ENCODE data around the gene LTO1. TPM values are rescaled to one million over a fixed set of nuclear protein-coding genes. Genes with fewer than 3 reads are reported as not detected.

Gene LTO1
- total and polyA plus RNA-seq, 2 experiments from 2014 or later: 20.1 to 23.3 TPM

DNA sequence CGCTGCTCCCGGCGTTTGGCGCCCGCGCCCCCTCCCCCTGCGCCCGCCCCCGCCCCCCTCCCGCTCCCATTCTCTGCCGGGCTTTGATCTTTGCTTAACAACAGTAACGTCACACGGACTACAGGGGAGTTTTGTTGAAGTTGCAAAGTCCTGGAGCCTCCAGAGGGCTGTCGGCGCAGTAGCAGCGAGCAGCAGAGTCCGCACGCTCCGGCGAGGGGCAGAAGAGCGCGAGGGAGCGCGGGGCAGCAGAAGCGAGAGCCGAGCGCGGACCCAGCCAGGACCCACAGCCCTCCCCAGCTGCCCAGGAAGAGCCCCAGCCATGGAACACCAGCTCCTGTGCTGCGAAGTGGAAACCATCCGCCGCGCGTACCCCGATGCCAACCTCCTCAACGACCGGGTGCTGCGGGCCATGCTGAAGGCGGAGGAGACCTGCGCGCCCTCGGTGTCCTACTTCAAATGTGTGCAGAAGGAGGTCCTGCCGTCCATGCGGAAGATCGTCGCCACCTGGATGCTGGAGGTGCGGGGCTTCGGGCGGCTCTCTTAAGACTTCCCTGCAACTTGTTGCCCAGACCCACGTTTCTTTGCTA, 34.1 kb downstream of the LTO1 start, which contains the start of gene CCND1:
TSS of gene CCND1 (plus strand) at position 162 of the 587 bp plus-strand sequence. CDS start at position 320, 158 bp downstream.
- Mint-ChIP-seq H3K36me3 (ENCODE audit: low read depth) (peaks cover 29% of the 10 kb centered on the region), H3K4me1 (peaks cover 7% of the 10 kb centered on the region; the same call in 1 of the 3 replicates), H3K27me3 (ENCODE audit: insufficient read depth, low read depth, poor library complexity) (peaks cover 39% of the 10 kb centered on the region), H3K4me3 (peak within 1 kb of the TSS; percentile 94), H3K9me3 (peaks cover 2% of the 10 kb centered on the region; the same call in 2 of the 3 replicates), H3K27ac (peak within 1 kb of the TSS; percentile 89)
- Histone ChIP-seq H3K9me2 (ENCODE audit: insufficient read depth) (no peaks in the 10 kb centered on the region), H3K79me2 (replicated peaks; ENCODE audit: insufficient read depth) (peaks cover 23% of the 10 kb centered on the region), H3K4me1 (ENCODE audit: insufficient read depth) (peaks cover 16% of the 10 kb centered on the region), H3K36me3 (ENCODE audit: insufficient read depth) (no peaks in the 10 kb centered on the region), H2AFZ (peak within 1 kb of the TSS; percentile 2; the same call in 1 of the 2 replicates), H3K4me2 (peak within 1 kb of the TSS; percentile 94), H4K20me1 (replicated peaks; ENCODE audit: insufficient read depth) (peaks cover 5% of the 10 kb centered on the region), H3F3A (replicated peaks; ENCODE audit: low read depth) (peaks cover 10% of the 10 kb centered on the region; the same call in 1 of the 2 replicates), H3K27ac (ENCODE audit: low read depth) (peak within 1 kb of the TSS; percentile 87), H3K27me3 (ENCODE audit: insufficient read depth) (peaks cover 37% of the 10 kb centered on the region), H3K4me3 (peak within 1 kb of the TSS; percentile 91)
- ATAC-seq: peak; percentile 19
- TF ChIP-seq, protein P1, sequence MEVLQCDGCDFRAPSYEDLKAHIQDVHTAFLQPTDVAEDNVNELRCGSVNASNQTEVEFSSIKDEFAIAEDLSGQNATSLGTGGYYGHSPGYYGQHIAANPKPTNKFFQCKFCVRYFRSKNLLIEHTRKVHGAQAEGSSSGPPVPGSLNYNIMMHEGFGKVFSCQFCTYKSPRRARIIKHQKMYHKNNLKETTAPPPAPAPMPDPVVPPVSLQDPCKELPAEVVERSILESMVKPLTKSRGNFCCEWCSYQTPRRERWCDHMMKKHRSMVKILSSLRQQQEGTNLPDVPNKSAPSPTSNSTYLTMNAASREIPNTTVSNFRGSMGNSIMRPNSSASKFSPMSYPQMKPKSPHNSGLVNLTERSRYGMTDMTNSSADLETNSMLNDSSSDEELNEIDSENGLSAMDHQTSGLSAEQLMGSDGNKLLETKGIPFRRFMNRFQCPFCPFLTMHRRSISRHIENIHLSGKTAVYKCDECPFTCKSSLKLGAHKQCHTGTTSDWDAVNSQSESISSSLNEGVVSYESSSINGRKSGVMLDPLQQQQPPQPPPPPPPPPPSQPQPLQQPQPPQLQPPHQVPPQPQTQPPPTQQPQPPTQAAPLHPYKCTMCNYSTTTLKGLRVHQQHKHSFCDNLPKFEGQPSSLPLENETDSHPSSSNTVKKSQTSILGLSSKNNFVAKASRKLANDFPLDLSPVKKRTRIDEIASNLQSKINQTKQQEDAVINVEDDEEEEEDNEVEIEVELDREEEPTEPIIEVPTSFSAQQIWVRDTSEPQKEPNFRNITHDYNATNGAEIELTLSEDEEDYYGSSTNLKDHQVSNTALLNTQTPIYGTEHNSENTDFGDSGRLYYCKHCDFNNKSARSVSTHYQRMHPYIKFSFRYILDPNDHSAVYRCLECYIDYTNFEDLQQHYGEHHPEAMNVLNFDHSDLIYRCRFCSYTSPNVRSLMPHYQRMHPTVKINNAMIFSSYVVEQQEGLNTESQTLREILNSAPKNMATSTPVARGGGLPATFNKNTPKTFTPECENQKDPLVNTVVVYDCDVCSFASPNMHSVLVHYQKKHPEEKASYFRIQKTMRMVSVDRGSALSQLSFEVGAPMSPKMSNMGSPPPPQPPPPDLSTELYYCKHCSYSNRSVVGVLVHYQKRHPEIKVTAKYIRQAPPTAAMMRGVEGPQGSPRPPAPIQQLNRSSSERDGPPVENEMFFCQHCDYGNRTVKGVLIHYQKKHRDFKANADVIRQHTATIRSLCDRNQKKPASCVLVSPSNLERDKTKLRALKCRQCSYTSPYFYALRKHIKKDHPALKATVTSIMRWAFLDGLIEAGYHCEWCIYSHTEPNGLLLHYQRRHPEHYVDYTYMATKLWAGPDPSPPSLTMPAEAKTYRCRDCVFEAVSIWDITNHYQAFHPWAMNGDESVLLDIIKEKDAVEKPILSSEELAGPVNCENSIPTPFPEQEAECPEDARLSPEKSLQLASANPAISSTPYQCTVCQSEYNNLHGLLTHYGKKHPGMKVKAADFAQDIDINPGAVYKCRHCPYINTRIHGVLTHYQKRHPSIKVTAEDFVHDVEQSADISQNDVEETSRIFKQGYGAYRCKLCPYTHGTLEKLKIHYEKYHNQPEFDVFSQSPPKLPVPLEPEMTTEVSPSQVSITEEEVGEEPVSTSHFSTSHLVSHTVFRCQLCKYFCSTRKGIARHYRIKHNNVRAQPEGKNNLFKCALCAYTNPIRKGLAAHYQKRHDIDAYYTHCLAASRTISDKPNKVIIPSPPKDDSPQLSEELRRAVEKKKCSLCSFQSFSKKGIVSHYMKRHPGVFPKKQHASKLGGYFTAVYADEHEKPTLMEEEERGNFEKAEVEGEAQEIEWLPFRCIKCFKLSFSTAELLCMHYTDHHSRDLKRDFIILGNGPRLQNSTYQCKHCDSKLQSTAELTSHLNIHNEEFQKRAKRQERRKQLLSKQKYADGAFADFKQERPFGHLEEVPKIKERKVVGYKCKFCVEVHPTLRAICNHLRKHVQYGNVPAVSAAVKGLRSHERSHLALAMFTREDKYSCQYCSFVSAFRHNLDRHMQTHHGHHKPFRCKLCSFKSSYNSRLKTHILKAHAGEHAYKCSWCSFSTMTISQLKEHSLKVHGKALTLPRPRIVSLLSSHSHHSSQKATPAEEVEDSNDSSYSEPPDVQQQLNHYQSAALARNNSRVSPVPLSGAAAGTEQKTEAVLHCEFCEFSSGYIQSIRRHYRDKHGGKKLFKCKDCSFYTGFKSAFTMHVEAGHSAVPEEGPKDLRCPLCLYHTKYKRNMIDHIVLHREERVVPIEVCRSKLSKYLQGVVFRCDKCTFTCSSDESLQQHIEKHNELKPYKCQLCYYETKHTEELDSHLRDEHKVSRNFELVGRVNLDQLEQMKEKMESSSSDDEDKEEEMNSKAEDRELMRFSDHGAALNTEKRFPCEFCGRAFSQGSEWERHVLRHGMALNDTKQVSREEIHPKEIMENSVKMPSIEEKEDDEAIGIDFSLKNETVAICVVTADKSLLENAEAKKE (CRISPR knock-in tag; IDR thresholded peaks at IDR 0.05): no peak
- TF ChIP-seq POLR2AphosphoS5 (IDR thresholded peaks at IDR 0.05; ENCODE audit: low read depth) (peak; percentile 96), EZH2 (IDR thresholded peaks at IDR 0.05; ENCODE audit: low read depth, unreplicated experiment) (no peak), CREB1 (CRISPR knock-in tag; IDR thresholded peaks at IDR 0.05; ENCODE audit: low read depth) (peak; percentile 72), JUNB (IDR thresholded peaks at IDR 0.05; ENCODE audit: unreplicated experiment) (peak; percentile 7), EZH2phosphoT487 (IDR thresholded peaks at IDR 0.05; ENCODE audit: unreplicated experiment) (no peak), STAT1 (IDR thresholded peaks at IDR 0.05; ENCODE audit: unreplicated experiment) (no peak), NANOG (IDR thresholded peaks at IDR 0.05; ENCODE audit: borderline replicate concordance) (no peak), ZNF331 (CRISPR knock-in tag; IDR thresholded peaks at IDR 0.05; ENCODE audit: low read depth) (no peak), ZNF114 (CRISPR knock-in tag; IDR thresholded peaks at IDR 0.05) (no peak)
- TF ChIP-seq, protein P2, sequence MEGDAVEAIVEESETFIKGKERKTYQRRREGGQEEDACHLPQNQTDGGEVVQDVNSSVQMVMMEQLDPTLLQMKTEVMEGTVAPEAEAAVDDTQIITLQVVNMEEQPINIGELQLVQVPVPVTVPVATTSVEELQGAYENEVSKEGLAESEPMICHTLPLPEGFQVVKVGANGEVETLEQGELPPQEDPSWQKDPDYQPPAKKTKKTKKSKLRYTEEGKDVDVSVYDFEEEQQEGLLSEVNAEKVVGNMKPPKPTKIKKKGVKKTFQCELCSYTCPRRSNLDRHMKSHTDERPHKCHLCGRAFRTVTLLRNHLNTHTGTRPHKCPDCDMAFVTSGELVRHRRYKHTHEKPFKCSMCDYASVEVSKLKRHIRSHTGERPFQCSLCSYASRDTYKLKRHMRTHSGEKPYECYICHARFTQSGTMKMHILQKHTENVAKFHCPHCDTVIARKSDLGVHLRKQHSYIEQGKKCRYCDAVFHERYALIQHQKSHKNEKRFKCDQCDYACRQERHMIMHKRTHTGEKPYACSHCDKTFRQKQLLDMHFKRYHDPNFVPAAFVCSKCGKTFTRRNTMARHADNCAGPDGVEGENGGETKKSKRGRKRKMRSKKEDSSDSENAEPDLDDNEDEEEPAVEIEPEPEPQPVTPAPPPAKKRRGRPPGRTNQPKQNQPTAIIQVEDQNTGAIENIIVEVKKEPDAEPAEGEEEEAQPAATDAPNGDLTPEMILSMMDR (conservative IDR thresholded peaks at IDR 0.05; ENCODE audit: low read depth in 2 of 2): peak in 1 of 2 experiments; percentile 13; a peak in 1 of 4 replicates
- TF ChIP-seq, protein P3, sequence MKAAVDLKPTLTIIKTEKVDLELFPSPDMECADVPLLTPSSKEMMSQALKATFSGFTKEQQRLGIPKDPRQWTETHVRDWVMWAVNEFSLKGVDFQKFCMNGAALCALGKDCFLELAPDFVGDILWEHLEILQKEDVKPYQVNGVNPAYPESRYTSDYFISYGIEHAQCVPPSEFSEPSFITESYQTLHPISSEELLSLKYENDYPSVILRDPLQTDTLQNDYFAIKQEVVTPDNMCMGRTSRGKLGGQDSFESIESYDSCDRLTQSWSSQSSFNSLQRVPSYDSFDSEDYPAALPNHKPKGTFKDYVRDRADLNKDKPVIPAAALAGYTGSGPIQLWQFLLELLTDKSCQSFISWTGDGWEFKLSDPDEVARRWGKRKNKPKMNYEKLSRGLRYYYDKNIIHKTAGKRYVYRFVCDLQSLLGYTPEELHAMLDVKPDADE (IDR thresholded peaks at IDR 0.05): peak; percentile 48; the same call in 1 of the 2 replicates
- TF ChIP-seq, protein P4, sequence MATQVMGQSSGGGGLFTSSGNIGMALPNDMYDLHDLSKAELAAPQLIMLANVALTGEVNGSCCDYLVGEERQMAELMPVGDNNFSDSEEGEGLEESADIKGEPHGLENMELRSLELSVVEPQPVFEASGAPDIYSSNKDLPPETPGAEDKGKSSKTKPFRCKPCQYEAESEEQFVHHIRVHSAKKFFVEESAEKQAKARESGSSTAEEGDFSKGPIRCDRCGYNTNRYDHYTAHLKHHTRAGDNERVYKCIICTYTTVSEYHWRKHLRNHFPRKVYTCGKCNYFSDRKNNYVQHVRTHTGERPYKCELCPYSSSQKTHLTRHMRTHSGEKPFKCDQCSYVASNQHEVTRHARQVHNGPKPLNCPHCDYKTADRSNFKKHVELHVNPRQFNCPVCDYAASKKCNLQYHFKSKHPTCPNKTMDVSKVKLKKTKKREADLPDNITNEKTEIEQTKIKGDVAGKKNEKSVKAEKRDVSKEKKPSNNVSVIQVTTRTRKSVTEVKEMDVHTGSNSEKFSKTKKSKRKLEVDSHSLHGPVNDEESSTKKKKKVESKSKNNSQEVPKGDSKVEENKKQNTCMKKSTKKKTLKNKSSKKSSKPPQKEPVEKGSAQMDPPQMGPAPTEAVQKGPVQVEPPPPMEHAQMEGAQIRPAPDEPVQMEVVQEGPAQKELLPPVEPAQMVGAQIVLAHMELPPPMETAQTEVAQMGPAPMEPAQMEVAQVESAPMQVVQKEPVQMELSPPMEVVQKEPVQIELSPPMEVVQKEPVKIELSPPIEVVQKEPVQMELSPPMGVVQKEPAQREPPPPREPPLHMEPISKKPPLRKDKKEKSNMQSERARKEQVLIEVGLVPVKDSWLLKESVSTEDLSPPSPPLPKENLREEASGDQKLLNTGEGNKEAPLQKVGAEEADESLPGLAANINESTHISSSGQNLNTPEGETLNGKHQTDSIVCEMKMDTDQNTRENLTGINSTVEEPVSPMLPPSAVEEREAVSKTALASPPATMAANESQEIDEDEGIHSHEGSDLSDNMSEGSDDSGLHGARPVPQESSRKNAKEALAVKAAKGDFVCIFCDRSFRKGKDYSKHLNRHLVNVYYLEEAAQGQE (IDR thresholded peaks at IDR 0.05; ENCODE audit: unreplicated experiment): no peak
- peak; percentile 93 for DNase-seq (ENCODE audit: low spot score)

Data from GM23338 (cell line).